SK-N-SH (cell line): ENCODE measurements around the gene METTL9.

Experiments used
- CTCF ChIP-seq: fragments of 200-600 bp; sonication (generic); IDR thresholded peaks from 2 replicates; pipeline ENCODE4 v1.6.1; 2017; ENCODE audit warnings: antibody characterized with exemption, mild to moderate bottlenecking, moderate library complexity
- ELF1 ChIP-seq: IDR thresholded peaks from 2 replicates; pipeline ENCODE4 v1.4.0; 2012
- EP300 ChIP-seq, 2 experiments: IDR thresholded peaks; 2 replicates each; pipeline versions ENCODE4 v1.4.0 to v1.6.1; 2012; ENCODE audit warnings: borderline replicate concordance in 1 of 2, low read depth in 1 of 2, low read length in 1 of 2
- EZH2phosphoT487 ChIP-seq: fragments of 200-600 bp; sonication (generic); IDR thresholded peaks from 2 replicates; pipeline ENCODE4 v1.6.1; 2017; ENCODE audit warnings: low read depth, mixed run types, mild to moderate bottlenecking, antibody characterized with exemption, moderate library complexity, borderline replicate concordance
- JUND ChIP-seq: IDR thresholded peaks from 2 replicates; pipeline ENCODE4 v1.4.0; 2012
- TEAD4 ChIP-seq: IDR thresholded peaks from 2 replicates; pipeline ENCODE4 v1.4.0; 2012; ENCODE audit warnings: mild to moderate bottlenecking, borderline replicate concordance; ENCODE audit not compliant: insufficient read depth

GRCh38 chr16:21653571-21653970 is 54.2 kb downstream of the METTL9 start:
- no peak for TF ChIP-seq CTCF
- TF ChIP-seq EZH2phosphoT487 = no peak
- TF ChIP-seq TEAD4 = no peak
- TF ChIP-seq ELF1 = no peak
- TF ChIP-seq JUND = no peak
- no peak for TF ChIP-seq EP300 (IDR thresholded peaks at IDR 0.05; ENCODE audit: borderline replicate concordance in 1 of 2, low read depth in 1 of 2, low read length in 1 of 2)
